HG03135 (cell line): ENCODE measurements around the gene SRPK2.
"Not testable (repeated sequence)": the region's sequence is repeated elsewhere in the genome, so short reads cannot be mapped to it uniquely, and the experiment has no call there.

ENCODE experiments used
- ATAC-seq: cut with Tn5 transposase; IDR thresholded peaks from one replicate; pipeline ENCODE4 v1.9.1; 2021; ENCODE audit warnings: mild to moderate bottlenecking, moderate library complexity; ENCODE audit not compliant: unreplicated experiment

The SRPK2 gene

DNA sequence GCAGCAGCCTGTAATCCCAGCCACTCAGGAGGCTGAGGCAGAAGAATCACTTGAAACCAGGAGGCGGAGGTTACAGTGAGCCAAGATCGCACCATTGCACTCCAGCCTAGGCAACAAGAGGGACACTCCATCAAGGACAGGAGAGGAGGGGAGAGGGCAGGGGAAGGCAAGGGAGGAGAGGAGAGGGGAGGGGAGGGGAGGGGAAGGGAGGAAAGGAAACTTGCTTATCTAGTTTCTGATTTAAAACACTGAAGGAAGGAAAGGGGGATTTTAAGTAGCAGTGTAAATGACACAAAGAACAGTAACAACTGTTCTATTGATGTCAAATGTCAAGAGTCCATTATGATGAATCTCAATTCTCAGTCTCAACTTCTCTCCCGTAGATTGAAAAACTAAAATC, 43.7 kb downstream of the SRPK2 start:
- ATAC-seq: no peak

DNA sequence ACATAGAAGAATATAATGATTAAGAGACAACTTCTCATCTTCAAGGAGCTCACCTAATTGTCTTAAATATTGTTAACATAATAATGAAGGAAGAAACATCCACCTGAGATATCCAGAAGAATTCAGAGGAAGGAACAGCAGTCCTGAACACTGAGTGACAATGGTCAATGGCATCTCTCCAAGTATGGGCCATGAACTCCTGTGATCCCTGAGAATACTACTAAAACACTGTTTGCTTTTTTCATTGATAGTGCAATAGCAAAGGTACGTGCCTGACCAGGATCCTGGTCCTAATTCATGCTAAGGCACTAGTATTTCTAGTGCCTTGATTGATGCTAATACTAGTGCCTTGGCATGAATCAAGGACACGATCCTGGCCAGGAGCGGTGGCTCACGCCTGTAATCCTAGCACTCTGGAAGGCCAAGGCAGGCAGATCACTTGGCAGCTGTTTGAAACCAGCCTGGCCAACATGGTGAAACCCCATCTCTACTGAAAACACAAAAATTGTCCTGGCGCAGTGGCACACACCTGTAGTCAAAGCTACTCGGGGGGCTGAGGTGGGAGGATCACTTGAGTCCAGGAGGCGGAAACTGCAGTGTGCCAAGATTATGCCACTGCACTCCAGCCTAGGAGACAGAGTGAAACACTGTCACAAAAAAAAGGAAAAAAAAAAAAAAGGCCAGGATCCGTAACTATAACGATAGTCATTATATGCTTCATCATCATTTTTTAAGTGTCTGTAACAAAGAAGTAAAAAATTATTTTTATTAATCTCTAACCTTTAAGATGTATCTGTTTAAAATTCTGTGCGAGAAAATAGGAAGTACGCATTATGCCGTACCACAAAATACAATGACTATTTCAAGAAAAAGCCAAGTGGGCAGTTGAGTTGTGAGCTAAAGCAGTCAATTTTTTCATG, 49.1 kb downstream of the SRPK2 start:
- ATAC-seq: no peak

DNA sequence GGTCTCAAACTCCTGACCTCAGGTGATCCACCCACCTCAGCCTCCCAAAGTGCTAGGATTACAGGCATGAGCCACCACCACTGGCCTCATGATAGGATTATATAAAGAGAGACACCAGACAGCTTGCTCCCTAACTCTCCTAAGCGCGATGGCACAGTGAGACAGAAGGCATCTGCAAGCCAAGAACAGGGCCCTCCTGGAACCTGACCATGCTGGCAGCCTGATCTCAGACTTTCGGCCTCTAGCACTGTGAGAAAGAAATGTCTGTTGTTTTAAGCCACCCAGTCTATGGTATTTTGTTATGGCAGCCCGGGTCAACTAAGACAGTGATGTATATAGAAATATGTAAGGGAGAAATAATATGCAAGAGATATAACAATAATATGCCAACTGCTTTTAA, 51.2 kb downstream of the SRPK2 start:
- ATAC-seq: no peak

DNA sequence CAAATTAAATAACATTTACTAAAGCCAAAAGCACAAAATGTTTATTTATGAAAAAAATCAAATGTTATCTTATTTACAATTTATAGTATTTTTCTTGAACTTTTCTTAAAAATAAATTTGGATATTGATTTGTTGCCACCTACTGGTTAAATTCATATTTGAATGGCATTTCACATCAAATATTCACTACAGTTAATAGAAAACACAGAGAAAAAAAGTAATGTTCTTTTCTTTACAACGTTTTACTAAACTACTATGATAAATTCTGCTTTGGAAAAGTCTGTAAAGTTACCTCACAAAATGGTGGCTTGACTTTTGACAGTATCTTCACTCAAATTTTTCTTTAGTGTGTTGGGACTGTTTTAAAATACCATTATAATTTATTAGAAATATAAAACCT, 52.7 kb downstream of the SRPK2 start:
- ATAC-seq: no peak

DNA sequence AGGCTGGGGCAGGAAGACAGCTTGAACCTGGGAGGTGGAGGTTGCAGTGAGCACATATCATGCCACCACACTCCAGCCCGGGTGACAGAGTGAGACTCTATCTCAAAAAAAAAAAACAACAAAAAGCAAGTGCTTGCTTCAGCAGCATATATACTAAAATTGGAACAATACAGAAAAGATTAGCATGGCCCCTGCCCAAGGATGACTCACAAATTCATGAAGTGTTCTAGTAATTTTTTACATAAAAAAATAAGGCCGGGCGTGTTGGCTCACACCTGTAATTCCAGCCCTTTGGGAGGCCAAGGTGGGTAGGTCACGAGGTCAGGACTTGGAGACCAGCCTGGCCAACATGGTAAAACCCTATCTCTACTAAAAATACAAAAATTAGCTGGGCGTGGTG, 56.1 kb downstream of the SRPK2 start:
- ATAC-seq: not testable (repeated sequence)

DNA sequence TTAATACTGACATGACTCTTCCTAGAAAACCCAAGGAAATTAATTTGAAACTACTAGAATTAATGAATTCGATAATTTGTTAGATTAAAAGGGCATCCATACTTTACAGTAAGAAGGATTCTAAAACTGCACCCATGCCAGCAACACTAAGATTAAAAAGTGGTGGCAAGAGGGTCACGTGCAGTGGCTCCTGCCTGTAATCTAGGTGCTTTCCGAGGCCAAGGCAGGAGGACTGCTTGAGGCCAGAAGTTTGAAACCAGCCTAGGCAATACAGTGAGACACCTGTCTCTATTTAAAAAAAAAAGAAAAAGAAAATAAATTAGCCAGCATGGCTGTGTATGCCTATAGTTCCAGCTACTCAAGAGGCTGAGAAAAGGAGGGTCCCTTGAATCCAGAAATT, 58.2 kb downstream of the SRPK2 start:
- no peak for ATAC-seq

DNA sequence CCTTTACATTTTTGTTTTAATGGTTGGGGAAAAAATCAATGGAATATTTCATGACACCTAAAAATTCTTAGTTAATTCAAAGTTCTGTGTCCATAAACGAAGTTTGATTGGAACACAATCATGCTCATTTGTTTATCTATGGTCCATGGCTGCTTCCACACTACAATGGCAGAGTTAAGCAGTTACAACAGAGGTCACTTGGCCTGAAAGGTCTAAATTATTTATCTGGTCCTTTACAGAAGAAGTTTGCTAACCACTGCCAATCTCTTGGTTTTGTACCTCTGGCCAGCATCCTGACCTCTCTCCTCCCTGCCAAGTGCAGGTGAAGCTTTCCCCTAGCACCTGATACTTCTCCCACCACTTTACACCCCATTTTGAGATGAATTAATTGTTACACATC, 61.5 kb downstream of the SRPK2 start:
- no peak for ATAC-seq

DNA sequence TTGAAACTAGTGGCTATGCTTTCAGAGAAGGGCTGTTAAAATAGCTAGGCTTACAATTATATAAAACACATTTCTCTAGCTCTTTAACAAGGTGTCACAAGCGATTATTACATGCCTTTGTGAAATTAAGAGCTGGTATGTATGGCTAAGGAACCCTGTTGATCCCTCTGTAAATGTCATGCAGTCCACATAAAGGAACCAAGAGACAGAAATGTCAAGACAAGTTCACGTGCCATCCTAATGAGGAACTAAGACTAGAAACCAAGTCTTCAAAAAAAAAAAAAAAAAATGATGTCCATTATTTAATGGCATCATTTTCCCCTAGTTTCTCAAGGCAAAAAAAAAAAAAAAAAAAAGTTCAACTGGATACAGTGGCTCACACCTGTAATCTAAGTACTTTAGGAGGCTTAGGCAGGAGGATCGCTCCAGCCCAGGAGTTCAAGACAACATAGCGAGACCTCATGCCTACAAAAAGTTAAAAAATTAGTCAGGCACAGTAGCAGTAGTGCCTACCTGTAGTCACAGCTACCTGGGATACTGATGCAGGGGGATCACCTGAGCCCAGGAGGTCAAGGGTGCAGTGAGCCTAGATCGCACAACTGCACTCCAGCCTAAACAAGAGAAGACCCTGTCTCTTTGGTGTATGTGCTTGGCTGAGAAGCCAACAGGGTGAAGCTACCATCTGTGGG, 63.4 kb downstream of the SRPK2 start:
- no peak for ATAC-seq

DNA sequence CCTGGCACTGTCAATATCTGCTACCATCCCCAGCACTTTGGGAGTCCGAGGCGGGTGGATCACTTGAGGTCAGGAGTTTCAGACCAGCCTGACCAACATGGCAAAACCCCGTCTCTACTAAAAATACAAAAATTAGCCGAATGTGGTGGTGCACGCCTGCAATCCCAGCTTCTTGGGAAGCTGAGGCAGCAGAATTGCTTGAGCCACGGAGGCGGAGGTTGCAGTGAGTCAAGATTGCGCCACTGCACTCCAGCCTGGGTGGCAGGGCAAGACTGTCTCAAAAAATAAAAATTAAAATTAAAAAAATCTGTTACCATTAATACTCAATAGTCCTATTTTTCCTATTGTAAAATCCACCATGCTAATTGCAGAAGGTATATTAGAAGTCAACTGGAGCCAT, 64.1 kb downstream of the SRPK2 start:
- not testable (repeated sequence) for ATAC-seq

DNA sequence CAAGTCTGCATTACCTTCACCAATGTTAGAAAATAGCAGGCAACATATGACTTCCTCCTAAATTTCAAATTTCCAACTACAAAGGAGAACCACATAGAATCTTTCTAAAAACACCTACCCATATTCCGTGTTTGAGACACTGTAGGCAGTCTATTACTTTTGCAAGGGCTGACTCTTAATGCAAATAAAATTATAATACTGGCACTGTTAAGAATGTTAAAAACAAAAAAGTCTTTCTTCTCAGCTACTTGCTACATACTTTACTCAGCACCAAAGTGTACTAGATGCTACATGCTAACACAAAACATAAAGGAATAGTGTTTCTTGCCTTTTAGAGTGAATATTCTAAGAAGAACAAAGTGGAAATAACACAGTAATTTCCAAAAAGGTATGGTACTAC, 65.4 kb downstream of the SRPK2 start:
- no peak for ATAC-seq

DNA sequence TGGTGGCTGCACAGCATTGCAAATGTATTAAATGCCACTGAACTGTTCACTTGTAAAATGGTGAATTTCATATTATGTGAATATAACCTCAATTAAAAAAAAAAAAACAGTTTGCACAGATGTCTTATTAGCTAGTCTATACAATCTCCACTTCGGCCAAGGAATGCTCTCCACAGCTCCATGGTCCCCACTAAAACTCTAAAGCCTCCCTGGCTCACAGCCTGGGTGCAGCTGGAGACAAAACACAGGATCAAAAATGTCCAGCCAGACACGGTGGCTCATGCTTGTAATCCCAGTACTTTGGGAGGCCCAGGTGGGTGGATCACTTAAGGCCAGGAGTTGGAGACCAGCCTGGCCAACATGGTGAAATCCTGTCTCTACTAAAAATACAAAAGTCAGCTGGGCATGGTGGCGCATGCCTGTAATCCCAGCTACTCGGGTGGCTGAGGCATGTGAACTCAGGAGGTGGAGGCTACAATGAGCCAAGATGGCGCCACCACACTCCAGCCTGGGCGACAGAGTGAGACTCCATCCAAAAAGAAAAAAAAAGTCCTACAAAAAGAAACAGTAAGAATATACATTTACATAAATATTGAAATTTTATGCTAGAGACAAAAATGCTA, 66.0 kb downstream of the SRPK2 start:
- no peak for ATAC-seq

DNA sequence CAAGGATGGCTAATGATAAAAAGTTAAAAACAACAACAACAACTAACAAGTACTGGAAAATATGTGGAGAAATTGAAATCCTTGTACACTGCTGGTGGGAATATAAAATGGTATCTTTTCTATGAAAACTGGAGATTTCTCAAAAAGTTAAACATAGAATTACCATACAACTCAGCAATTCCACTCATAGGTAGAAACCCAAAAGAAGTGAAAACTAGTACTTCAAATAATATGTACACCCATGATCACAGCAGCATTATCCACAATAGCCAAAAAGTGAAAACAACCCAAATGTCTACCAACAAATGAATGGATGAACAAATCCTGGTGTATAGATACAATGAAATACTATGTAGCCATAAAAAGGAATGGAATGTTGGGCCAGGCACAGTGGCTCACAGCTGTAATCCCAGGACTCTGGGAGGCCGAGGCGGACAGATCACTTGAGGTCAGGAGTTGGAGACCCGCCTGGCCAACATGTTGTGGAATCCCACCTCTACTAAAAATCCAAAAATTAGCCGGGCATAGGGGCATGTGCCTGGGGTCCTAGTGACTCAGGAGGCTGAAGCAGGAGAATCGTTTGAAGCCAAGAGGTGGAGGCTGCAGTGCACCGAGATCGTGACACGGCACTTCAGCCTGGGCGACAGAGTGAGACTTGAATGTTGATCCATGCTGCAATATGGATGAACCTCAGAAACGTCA, 66.8 kb downstream of the SRPK2 start:
- ATAC-seq: no peak

DNA sequence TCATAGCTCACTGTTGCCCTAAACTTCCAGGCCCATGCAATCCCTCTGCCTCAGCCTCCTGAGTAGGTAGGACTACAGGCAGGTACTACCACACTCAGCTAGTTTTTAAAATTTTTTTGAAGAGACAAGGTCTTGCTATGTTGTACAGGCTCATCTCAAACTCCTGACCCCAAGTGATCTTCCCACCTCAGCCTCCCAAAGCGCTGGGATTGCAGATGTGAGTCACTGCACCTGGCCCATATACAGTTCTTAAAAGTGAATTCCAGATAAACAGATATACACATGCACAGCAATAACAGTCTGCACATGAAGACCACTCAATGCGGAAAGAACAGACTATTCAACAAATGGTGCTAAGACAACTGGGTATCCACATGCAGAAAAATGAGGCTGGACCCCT, 67.8 kb downstream of the SRPK2 start:
- no peak for ATAC-seq

DNA sequence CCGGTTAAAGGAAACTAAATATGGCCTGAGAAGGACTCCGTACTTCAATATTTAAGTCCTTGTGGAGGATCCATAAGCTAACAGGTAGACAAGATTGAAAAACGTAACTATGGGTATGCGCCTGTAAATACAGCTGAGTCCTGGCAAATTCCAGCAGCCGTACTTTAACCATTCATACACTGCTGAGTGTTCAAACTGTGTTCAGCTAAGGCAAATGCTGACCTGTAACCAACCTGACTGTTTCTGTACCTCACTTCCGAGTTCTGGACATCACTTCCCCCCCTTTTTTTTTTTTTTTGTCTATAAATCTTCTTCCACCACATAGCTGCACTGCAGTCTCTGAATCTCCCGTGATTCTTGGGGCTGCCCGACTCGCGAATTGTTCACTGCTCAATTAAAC, 69.1 kb downstream of the SRPK2 start:
- ATAC-seq: no peak

DNA sequence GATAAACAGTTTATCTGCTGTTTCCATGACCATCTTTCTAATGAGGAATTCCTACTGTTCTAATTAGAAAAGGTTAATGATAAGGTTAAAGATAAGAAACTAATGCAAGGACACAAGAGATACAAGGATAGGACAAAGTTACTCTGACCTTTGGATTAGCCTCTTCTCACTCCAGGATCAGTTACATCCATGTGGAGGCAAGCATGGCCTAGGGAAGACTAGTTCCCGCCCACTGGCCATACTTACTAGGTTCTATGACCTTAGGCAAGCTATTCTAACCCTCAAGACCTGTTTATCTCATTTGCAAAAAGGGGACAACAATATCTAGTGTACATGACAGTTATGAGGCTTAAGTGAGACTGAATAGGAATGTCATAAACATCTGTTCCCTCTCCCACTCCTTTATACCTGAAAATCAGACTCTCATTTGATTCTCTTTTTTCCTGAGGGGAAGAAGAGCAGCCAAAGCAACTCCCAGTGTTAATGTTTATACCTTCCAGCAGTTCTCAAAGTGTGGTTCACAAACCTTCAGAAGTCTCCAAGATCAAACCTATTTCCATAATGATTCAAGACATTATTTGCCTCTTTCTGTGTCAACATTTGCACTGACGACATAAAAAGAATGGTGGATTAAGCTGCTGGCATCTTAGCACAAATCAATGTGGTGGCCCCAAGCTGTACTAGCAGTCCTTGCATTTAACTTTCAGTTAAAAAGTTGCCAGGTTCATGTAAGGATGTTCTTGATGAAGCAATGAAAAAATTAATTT, 72.0 kb downstream of the SRPK2 start:
- ATAC-seq: no peak

DNA sequence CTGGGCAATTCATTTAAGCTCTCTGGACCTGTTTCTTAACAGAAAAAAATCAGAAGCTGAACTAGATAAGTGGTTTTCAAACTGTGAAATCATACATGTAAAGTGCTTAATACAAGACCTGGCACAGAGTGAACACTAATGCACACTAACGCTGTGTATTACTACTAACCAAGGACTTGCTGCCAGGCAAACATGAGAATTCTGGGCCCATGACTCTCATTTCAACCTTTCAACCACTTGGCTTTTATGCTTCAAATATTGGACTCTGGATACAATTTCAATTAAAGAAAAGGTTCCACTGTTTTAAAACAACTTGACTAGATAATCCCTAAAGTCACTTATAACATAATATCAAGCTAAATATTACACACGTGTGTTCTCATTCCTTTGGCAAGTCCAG, 73.4 kb downstream of the SRPK2 start:
- ATAC-seq: no peak

DNA sequence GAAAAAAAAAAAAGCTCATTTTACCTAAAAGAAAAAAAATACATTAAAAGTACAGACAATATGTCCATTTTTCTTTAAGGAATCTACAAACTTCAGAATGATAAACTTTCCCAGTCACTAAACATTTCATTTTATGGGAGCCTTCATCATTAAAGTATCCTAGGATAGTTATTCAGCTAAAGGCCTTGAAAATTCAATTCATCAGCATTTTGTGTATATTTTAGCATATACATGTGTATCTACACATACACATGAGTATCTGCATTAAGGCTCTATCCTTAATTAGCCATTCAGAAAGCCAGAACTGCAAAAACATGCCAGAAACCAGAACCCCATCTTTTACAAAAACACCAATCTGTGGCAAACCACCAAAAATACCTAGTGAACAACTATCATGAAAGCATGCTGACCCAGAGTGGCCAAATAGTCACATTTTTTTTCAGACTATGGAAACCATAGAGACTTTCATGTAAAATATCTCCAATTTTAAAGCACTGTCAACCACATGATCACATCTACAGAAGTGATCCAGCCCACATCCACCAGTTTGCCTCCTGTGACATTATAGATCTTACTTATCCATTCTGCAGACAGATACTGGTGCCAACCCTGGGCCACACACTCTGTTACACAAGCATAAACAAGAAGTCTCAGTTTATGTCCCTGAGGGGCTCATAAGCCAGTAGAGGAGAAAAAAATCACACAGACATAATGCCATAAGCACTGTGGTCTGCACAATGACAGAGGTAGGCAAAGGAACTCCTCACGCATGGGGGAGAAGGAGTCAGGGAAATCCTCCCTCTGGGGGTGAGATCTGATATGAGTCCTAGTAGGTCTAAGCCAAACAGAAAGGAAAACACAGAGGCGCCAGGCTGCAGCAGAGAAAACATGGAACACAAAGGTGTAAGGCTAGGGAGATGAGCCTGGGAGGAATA, 79.2 kb downstream of the SRPK2 start:
- no peak for ATAC-seq

DNA sequence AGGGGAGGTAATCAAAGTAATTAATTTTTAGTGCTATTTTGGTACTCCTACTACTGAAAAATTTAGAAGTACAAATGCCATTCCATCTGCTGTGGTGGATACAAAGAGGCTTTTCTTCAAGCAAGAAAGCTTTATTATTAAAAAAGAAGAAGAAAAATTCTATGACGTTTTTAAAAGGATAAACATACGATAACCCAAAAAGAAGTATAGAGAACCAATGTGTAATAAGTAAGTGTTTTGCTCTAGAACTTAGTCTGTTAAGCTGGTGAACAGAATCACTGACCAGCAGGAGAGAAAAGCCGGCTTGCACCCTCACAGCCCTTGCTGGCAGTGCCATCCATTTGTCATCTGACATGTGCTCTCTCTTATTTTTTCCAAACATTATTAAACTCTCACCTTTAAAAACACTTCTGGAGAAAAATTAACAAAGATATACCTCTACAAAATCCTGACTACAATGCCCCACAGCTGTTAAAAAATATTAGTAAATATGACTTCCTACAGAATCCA, 81.5 kb downstream of the SRPK2 start:
- no peak for ATAC-seq

DNA sequence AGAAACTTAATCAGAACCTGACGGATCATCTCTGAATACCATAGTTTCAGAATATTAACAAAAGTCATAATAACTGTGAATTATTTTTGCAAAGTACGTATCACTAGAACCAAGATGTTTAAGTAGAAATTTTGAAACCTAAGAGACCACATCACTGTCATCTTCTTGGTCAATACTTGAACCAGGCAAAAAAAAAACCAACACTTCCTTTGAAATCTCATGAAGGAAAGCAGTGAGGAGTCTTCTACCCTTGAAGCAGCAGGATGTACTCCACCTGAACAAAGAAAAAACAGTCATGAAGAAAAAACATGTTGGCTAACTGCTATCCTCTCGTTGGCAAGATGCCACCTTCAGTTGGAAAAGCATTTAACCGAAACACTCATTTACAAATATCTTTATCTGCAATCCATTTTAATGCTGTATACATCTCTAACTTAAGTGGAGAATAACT, 82.4 kb downstream of the SRPK2 start:
- no peak for ATAC-seq
